A549 (cell line): ENCODE results near the gene PRR5L. TPM values are rescaled to one million over a fixed set of nuclear protein-coding genes. Genes with fewer than 3 reads are reported as not detected.
A peak's percentile ranks its signal among the peaks of the same experiment; 100 is the strongest.

Experiments
- ATAC-seq, 2 experiments: fragments of 200-7000 bp in 1 of 2; fragments of >200 bp in 1 of 2; cut with Nextera tagmentation in 1 of 2; cut with Tn5 transposase in 1 of 2; 3 replicates each; pipeline versions ENCODE4 v1.8.0 to v1.9.1; 2018 to 2020; ENCODE audit warnings: mild to moderate bottlenecking in 1 of 2, moderate library complexity in 1 of 2
- CTCF ChIA-PET: fragments of 300-600 bp; sonication (Branson Sonifier 250); formaldehyde crosslinking; extraction: SDS; loops from one replicate; lab custom pipeline; 2021; ENCODE audit warnings: antibody characterized with exemption, inconsistent platforms; lab: Yijun Ruan, JAX
- POLR2A ChIA-PET: fragments of 350-600 bp; formaldehyde crosslinking; extraction: SDS; loops from one replicate; lab custom pipeline; 2021; ENCODE audit warnings: antibody characterized with exemption, inconsistent platforms; lab: Yijun Ruan, JAX
- DNase-seq, 2 experiments: peaks; one replicate each; pipeline versions ENCODE4 v3.0.0 to v3.0.0-alpha.2; 2011 to 2016; ENCODE audit warnings: low read depth in 1 of 2, low spot score in 1 of 2
- FAIRE-seq: peaks from 2 replicates; lab custom pipeline; 2011; peaks lifted over from hg19 to GRCh38; lab: Jason Lieb, UNC
- H3K27ac ChIP-seq, 2 experiments: fragments of >200 bp; sonication (Bioruptor Twin); formaldehyde crosslinking; 3 replicates each; pipeline ENCODE4 v1.5.1; 2016 to 2017
- H3K4me1 ChIP-seq: fragments of >200 bp; sonication (Bioruptor Twin); formaldehyde crosslinking; 3 replicates; pipeline ENCODE4 v1.6.1; 2016
- H3K4me2 ChIP-seq: fragments of >200 bp; sonication (Bioruptor Twin); formaldehyde crosslinking; 3 replicates; pipeline ENCODE4 v1.6.1; 2016
- H3K4me3 ChIP-seq: fragments of >200 bp; sonication (Bioruptor Twin); formaldehyde crosslinking; 3 replicates; pipeline ENCODE4 v1.5.1; 2016
- H3K9me3 ChIP-seq: fragments of >200 bp; sonication (Bioruptor Twin); formaldehyde crosslinking; 3 replicates; pipeline ENCODE4 v1.6.1; 2016
- CTCF ChIP-seq: fragments of >200 bp; sonication (Bioruptor Twin); formaldehyde crosslinking; IDR thresholded peaks from 3 replicates; pipeline ENCODE4 v1.5.1; 2016
- EHMT2 ChIP-seq: fragments of 200-600 bp; sonication (generic); IDR thresholded peaks from 2 replicates; pipeline ENCODE4 v1.6.1; 2016; ENCODE audit warnings: antibody characterized with exemption, low read depth, mild to moderate bottlenecking, moderate library complexity
- FOSL2 ChIP-seq, 2 experiments: fragments of 450-650 bp in 1 of 2; fragments of >200 bp in 1 of 2; sonication (Bioruptor Twin) in 1 of 2; formaldehyde crosslinking; IDR thresholded peaks; 2 replicates each; pipeline versions ENCODE4 v1.5.0 to v1.6.1; 2016 to 2020; ENCODE audit warnings: mild to moderate bottlenecking in 1 of 2, moderate library complexity in 1 of 2
- FOXS1 ChIP-seq: fragments of 250-450 bp; sonication (Bioruptor Pico); IDR thresholded peaks from 2 replicates; pipeline ENCODE4 v1.5.0; 2020; ENCODE audit warnings: mild to moderate bottlenecking, moderate library complexity
- GATA3 ChIP-seq: IDR thresholded peaks from 2 replicates; pipeline ENCODE4 v1.6.1; 2012; ENCODE audit warnings: borderline replicate concordance
- HEYL ChIP-seq: fragments of 250-450 bp; sonication (Bioruptor Pico); IDR thresholded peaks from 2 replicates; pipeline ENCODE4 v1.8.0; 2021; ENCODE audit warnings: mild to moderate bottlenecking, moderate library complexity
- HMGXB4 ChIP-seq: fragments of 250-450 bp; sonication (Bioruptor Pico); IDR thresholded peaks from 2 replicates; pipeline ENCODE4 v1.5.0; 2021; ENCODE audit warnings: mild to moderate bottlenecking, moderate library complexity, borderline replicate concordance
- HOXA7 ChIP-seq: fragments of 250-450 bp; sonication (Bioruptor Pico); IDR thresholded peaks from 2 replicates; pipeline ENCODE4 v1.5.0; 2020; ENCODE audit warnings: mild to moderate bottlenecking, moderate library complexity
- HOXB13 ChIP-seq: fragments of 250-450 bp; sonication (Bioruptor Pico); IDR thresholded peaks from 2 replicates; pipeline ENCODE4 v1.5.0; 2020; ENCODE audit warnings: low read depth, mild to moderate bottlenecking, moderate library complexity
- KDM1A ChIP-seq: fragments of 200-600 bp; sonication (generic); IDR thresholded peaks from 2 replicates; pipeline ENCODE4 v1.6.1; 2016; ENCODE audit warnings: low read depth, mild to moderate bottlenecking
- MAX ChIP-seq: IDR thresholded peaks from 2 replicates; pipeline ENCODE4 v1.6.1; 2012
- MAZ ChIP-seq: fragments of 150-350 bp; IDR thresholded peaks from 2 replicates; pipeline ENCODE4 v1.6.1; 2014; ENCODE audit warnings: antibody characterized with exemption, low read depth, low read length, borderline replicate concordance
- MYC ChIP-seq: IDR thresholded peaks from 2 replicates; pipeline ENCODE4 v1.6.1; 2012; ENCODE audit warnings: mild to moderate bottlenecking, inconsistent platforms, low read length, improper control_type of control experiment, borderline replicate concordance
- NFE2L2 ChIP-seq: fragments of 150-350 bp; conservative IDR thresholded peaks from 2 replicates; pipeline ENCODE4 v1.6.1; 2014; ENCODE audit warnings: low read length
- NR3C1 ChIP-seq: fragments of >200 bp; sonication (Bioruptor Twin); formaldehyde crosslinking; IDR thresholded peaks from 3 replicates; pipeline ENCODE4 v1.6.1; 2017
- PHF8 ChIP-seq: fragments of 200-600 bp; sonication (generic); IDR thresholded peaks from 2 replicates; pipeline ENCODE4 v1.6.1; 2016; ENCODE audit warnings: low read depth, mild to moderate bottlenecking, antibody characterized with exemption, moderate library complexity, borderline replicate concordance
- POLR2A ChIP-seq: IDR thresholded peaks from 2 replicates; pipeline ENCODE4 v1.6.1; 2012; ENCODE audit warnings: mild to moderate bottlenecking, low read length
- RNF2 ChIP-seq: fragments of 200-600 bp; sonication (generic); IDR thresholded peaks from 2 replicates; pipeline ENCODE4 v1.6.1; 2016; ENCODE audit warnings: low read depth, mild to moderate bottlenecking, antibody characterized with exemption, moderate library complexity, borderline replicate concordance
- SREBF2 ChIP-seq: fragments of 450-650 bp; IDR thresholded peaks from 2 replicates; pipeline ENCODE4 v1.6.1; 2014; ENCODE audit warnings: mild to moderate bottlenecking, moderate library complexity
- USF2 ChIP-seq: fragments of 450-650 bp; IDR thresholded peaks from 2 replicates; pipeline ENCODE4 v1.6.1; 2014; ENCODE audit warnings: antibody characterized with exemption
- ZC3H11A ChIP-seq: fragments of 450-650 bp; IDR thresholded peaks from 2 replicates; pipeline ENCODE4 v1.6.1; 2014; ENCODE audit warnings: antibody characterized with exemption, mild to moderate bottlenecking
- ZSCAN20 ChIP-seq: fragments of 250-450 bp; sonication (Bioruptor Pico); IDR thresholded peaks from 2 replicates; pipeline ENCODE4 v1.8.0; 2022; ENCODE audit warnings: mild to moderate bottlenecking, moderate library complexity
- WGBS: methylation state at CpG from one replicate; pipeline ENCODE4 v1.1.6; 2017; ENCODE audit errors: missing lambda C conversion rate; 5-methylcytosine and 5-hydroxymethylcytosine counted together
- polyA plus RNA-seq, 4 experiments: library from polyadenylated mRNA; depleted of rRNA in 3 of 4; stranded (reverse); fragments of >200 nt; fragmentation: RNase III in 1 of 4; extraction: RNeasy Plus Mini Kit Qiagen cat#74134 plus additional on column Dnase treatment in 1 of 4; gene quantifications; 2 replicates in 3 of 4; 3 replicates in 1 of 4; pipeline ENCODE4 v1.2.3, GENCODE V29; 2011 to 2017

The PRR5L gene
- polyA plus RNA-seq, 2 of the 4 experiments (the other 2 are of a cell fraction): 6.9 to 12.1 TPM

- Histone ChIP-seq H3K4me3 (no peak overlapping the region), H3K27ac (no peak overlapping the region), H3K9me3 (no peaks in the 10 kb centered on the region), H3K4me2 (no peak overlapping the region), H3K4me1 (peaks cover 11% of the 10 kb centered on the region; the same call in 2 of the 3 replicates)
- ChIA-PET CTCF (interaction anchor here (0.8 to 1.3 kb wide), 3 partner anchors 11 to 126 kb away, joined by 3 to 4 read pairs (median 3); no protein-coding TSS in a partner anchor), POLR2A (no interaction called here)
- no peak for FAIRE-seq
- no peak for DNase-seq
- TF ChIP-seq HOXA7 (no peak), HMGXB4 (CRISPR knock-in tag) (no peak), KDM1A (no peak), RNF2 (no peak), HOXB13 (CRISPR knock-in tag) (no peak), USF2 (no peak), NR3C1 (no peak)
- no peak; a peak in 1 of 6 replicates for ATAC-seq
- WGBS: 84% methylated on average over 3 of the region's 3 CpGs
These were observed 56.8 kb downstream of the PRR5L start for GRCh38 chr11:36352922-36353321.

GRCh38 chr11:36354221-36355003, 58.3 kb downstream of the PRR5L start:
- POLR2A ChIA-PET: no interaction called here
- no peaks in the 10 kb centered on the region for H3K9me3 ChIP-seq
- DNase-seq (no peak), ATAC-seq (peak; percentile 55 to 61; a peak in 2 of 6 replicates), FAIRE-seq (no peak)
- peak overlapping the region; percentile 48 for H3K4me2 ChIP-seq
- 26% methylated on average over 6 of the region's 6 CpGs for WGBS
- H3K4me3 ChIP-seq: no peak overlapping the region
- peaks cover 11% of the 10 kb centered on the region; the same call in 2 of the 3 replicates for H3K4me1 ChIP-seq
- TF ChIP-seq MYC (no peak), FOSL2 (IDR thresholded peaks at IDR 0.05) (no peak), FOSL2 (CRISPR knock-in tag; IDR thresholded peaks at IDR 0.05) (0 out of 2 replicates have a peak, but pooled peaks have one; percentile 10)
- CTCF ChIA-PET: no interaction called here
- H3K27ac ChIP-seq: peak overlapping the region in 1 of 2 experiments; percentile 32; a peak in 1 of 6 replicates

- WGBS: 87% methylated on average over 2 of the region's 2 CpGs
- H3K27ac ChIP-seq: no peak overlapping the region
- ATAC-seq: no peak
- TF ChIP-seq FOXS1 (CRISPR knock-in tag) (no peak), CTCF (no peak), NFE2L2 (no peak), HMGXB4 (CRISPR knock-in tag) (no peak), SREBF2 (no peak), PHF8 (no peak), MYC (no peak), ZC3H11A (no peak), GATA3 (no peak), HEYL (CRISPR knock-in tag) (no peak), POLR2A (no peak), USF2 (no peak), EHMT2 (no peak), FOSL2 (IDR thresholded peaks at IDR 0.05) (no peak), FOSL2 (CRISPR knock-in tag; IDR thresholded peaks at IDR 0.05) (no peak), RNF2 (no peak), MAX (no peak), MAZ (no peak), ZSCAN20 (no peak)
These were observed 60.1 kb downstream of the PRR5L start for GRCh38 chr11:36356201-36356600.

More at GRCh38 chr11:36356201-36356600, 60.1 kb downstream of the PRR5L start:
- DNase-seq (no peak), FAIRE-seq (no peak)
- Histone ChIP-seq H3K4me1 (peaks cover 15% of the 10 kb centered on the region; the same call in 2 of the 3 replicates), H3K4me3 (no peak overlapping the region), H3K4me2 (no peak overlapping the region), H3K9me3 (no peaks in the 10 kb centered on the region)
- ChIA-PET CTCF (interaction anchor here (0.6 to 0.9 kb wide), 2 partner anchors 21 to 389 kb away, joined by 3 read pairs; no protein-coding TSS in a partner anchor), POLR2A (no interaction called here)
